SJSA1 (cell line): ENCODE measurements around the gene AVPR2. TPM values are rescaled to one million over a fixed set of nuclear protein-coding genes. Genes with fewer than 3 reads are reported as not detected.
A peak's percentile ranks its signal among the peaks of the same experiment; 100 is the strongest.

ENCODE experiments used
- DNase-seq, 2 experiments: peaks; one replicate each; pipeline ENCODE4 v3.0.0-alpha.2; 2015 to 2020; ENCODE audit warnings: low spot score in 2 of 2, low read depth in 1 of 2
- H3K27ac ChIP-seq: fragments of 250-450 bp; sonication (Bioruptor Pico); 2 replicates; pipeline ENCODE4 v1.5.1; 2020; ENCODE audit warnings: mild to moderate bottlenecking, moderate library complexity
- H3K27me3 ChIP-seq: fragments of 250-450 bp; sonication (Bioruptor Pico); replicated peaks from 2 replicates; pipeline ENCODE4 v1.5.1; 2020; ENCODE audit warnings: mild to moderate bottlenecking, moderate library complexity
- H3K36me3 ChIP-seq: fragments of 250-450 bp; sonication (Bioruptor Pico); 2 replicates; pipeline ENCODE4 v1.5.1; 2020; ENCODE audit warnings: mild to moderate bottlenecking
- H3K4me1 ChIP-seq: fragments of 250-450 bp; sonication (Bioruptor Pico); replicated peaks from 2 replicates; pipeline ENCODE4 v1.6.1; 2021; ENCODE audit warnings: mild to moderate bottlenecking
- H3K4me3 ChIP-seq: fragments of 250-450 bp; sonication (Bioruptor Pico); 2 replicates; pipeline ENCODE4 v1.5.1; 2020; ENCODE audit warnings: mild to moderate bottlenecking
- H3K9me3 ChIP-seq: fragments of 250-450 bp; sonication (Bioruptor Pico); replicated peaks from 2 replicates; pipeline ENCODE4 v1.5.1; 2020; ENCODE audit warnings: mild to moderate bottlenecking
- total RNA-seq: library from RNA; depleted of rRNA; stranded (reverse); fragments of >200 nt; shearing (Covaris generic); gene quantifications from 2 replicates; pipeline ENCODE4 v1.2.3, GENCODE V29; 2014

AVPR2 gene
- total RNA-seq, 1 experiment from 2014 or later = not detected

DNA sequence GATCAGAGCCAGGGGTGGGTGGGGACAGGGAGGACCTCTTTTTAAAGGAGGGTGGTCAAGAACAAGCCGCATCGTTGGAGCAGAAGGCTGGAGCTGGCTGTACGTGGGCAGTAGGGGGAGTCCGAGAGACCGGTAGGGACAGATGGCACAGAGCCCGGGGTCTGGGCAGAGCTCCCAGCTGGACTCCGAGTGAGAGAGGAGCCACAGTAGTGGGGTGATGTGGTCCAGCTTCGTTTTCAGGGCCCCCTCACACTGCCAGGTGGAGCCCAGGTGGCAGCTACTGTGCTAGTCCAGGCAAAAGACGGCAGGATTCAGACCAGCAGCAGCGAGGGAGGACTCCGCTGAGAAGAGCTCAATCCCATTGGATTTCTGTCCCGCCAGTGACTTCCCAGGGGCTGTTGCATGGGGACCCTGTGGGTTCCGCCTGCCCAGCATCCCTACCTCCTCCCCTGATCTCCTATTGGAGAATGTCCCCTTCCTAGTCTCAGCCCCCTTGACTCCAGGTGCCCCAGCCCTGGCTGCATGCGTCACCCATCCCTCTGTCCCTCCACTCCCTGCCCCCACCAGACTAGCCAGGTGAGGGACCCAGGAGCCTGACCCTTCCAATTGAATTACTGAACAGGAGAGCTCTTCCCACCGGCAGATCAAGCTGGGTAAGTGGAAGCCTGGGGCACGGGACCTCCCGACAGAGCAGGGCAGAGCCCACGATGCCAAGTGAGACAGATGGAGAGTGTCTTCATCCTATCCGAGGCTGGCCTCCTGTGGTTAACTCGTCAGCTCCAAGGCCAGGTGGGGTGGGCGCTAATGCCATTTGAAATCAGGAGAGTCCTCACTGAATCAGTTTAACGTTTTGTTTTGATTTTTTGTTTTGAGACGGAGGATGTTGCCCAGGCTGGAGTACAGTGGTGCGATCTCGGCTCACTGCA lies 18.7 kb downstream of the AVPR2 start:
- H3K4me1 ChIP-seq = peaks cover 12% of the 10 kb centered on the region

DNA sequence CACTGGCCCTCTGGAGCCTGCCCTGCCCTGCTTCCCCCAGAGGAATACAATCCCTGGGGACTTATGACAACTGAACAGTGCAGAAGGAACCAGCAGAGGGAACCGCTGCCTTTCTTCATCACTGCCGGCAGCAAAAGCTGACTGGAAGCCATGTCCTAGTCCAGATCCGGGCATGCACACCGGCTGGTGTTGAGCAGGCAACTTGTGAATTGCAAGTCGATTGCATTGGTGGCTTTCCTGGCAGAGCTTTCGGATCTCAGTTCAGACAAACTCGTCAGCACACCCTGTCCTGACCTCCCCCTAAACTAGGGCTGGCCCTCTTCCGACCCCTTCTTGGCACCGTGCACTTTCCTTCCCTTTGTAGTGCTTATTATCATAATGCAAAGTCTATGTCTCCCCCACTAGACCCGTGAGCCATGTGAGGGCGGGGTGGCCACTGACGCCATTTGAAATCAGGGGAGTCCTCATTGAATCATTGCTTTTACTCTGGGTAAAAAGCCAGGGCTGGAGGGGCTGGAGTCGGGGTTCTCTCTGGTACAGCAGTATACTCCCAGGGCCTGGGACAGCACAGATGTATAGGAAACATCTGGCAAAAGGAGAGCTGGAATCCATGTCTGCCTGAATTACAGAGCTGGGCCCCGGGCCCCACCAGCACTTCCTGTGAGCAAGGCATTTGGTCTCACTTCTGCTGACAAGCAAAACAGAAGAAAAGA lies 19.8 kb downstream of the AVPR2 start:
- H3K4me3 ChIP-seq = no peak overlapping the region
- peaks cover 3% of the 10 kb centered on the region for H3K36me3 ChIP-seq
- no peak for DNase-seq
- H3K4me1 ChIP-seq = peaks cover 12% of the 10 kb centered on the region
- H3K27ac ChIP-seq = no peak overlapping the region
- H3K27me3 ChIP-seq = no peaks in the 10 kb centered on the region
- H3K9me3 ChIP-seq = no peaks in the 10 kb centered on the region

More for the DNA sequence above, 18.7 kb downstream of the AVPR2 start:
- DNase-seq = peak; percentile 11 to 62
- H3K9me3 ChIP-seq = no peaks in the 10 kb centered on the region
- no peaks in the 10 kb centered on the region for H3K27me3 ChIP-seq
- no peaks in the 10 kb centered on the region for H3K36me3 ChIP-seq
- H3K27ac ChIP-seq = no peak overlapping the region
- no peak overlapping the region for H3K4me3 ChIP-seq

DNA sequence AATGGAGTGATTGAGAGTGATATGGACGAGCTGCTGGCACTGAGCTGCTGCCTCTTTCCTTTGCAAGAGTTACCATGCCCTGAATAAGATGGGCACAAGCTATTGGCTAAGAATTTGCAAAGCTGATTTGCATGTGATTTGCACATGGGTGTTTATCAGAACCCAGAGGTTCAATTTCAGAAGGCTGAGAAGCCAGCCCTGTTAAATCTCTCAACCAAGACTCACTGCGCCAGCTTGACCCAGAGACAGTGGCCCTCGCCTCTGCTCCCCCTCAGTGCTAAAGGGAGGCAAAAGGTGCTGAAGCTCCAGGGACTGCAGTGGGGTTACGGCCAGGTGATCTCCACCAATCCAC lies 20.9 kb downstream of the AVPR2 start:
- Histone ChIP-seq H3K27me3 (no peaks in the 10 kb centered on the region), H3K4me1 (peaks cover 12% of the 10 kb centered on the region), H3K27ac (no peak overlapping the region), H3K4me3 (no peak overlapping the region), H3K9me3 (no peaks in the 10 kb centered on the region), H3K36me3 (peaks cover 8% of the 10 kb centered on the region)
- DNase-seq = no peak

- Histone ChIP-seq H3K27ac (no peak within 1 kb of the TSS), H3K36me3 (peaks cover 14% of the 10 kb centered on the region), H3K9me3 (no peaks in the 10 kb centered on the region), H3K4me3 (no peak within 1 kb of the TSS), H3K4me1 (peaks cover 12% of the 10 kb centered on the region), H3K27me3 (no peaks in the 10 kb centered on the region)
- no peak for DNase-seq
Observed at GRCh38 chrX:153925739-153926551, 21.5 kb downstream of the AVPR2 start, which contains the start of gene ARHGAP4. TSS of gene ARHGAP4 (minus strand) at chrX:153926264. CDS start at chrX:153926202, 62 bp downstream.

DNA sequence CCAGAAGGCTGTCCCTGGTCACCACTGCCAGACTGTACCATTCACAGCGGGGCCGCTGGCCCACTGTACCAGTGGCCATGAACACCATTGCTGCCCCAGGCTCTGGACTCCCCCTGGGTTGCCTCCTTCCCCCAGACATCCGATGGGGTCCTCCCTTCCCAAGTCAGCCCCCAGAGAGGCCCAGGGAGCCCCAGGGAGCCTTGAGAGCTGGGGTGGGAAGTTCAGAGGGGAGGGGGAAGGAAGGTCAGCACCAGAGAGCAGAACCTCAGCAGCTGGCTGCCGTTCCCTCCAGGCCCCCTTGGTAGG lies 22.0 kb downstream of the AVPR2 start:
- H3K36me3 ChIP-seq = peaks cover 20% of the 10 kb centered on the region
- no peaks in the 10 kb centered on the region for H3K27me3 ChIP-seq
- peaks cover 12% of the 10 kb centered on the region for H3K4me1 ChIP-seq
- H3K27ac ChIP-seq = no peak overlapping the region
- H3K4me3 ChIP-seq = no peak overlapping the region
- H3K9me3 ChIP-seq = no peaks in the 10 kb centered on the region
- DNase-seq = no peak

DNA sequence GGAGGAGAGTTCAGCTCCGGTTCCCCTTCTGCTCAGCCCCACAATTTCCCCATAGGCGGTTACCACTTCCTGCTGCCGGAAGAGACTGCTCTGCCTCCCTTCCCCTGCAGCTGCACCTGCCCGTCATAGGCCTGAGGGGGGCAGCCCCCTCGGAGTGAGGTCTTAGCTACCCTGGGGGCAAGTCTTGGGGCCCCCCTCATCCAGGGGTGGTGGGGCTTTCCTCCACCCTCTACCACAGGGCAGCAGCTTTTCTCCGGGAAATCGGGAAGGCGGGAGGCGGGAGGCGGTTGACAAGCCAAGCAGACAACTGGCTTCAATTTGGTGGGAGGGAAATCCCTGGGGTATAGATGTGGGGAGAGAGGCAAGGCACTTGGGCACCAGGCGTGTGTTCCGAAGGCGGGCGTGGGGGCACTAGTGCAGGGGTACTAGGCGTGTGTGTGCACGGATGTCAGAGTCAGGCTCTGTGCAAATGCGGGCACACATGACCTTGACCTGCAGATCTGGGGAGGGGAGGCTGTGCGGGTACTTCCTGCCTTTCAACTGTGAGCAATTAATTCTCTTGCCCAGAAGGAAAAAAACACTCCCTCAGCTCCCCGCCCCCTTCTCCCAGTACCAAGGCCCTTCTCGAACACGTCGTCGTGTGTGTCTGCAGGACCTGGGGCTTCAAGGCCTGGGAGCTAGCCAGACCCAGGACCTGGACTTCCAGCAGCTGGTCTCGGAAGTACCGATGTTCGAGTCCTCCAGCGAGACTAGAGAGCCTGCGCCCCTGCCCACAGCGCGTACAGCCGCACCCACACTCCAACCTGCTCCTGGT lies 22.6 kb downstream of the AVPR2 start:
- H3K4me3 ChIP-seq = peak overlapping the region; percentile 58
- H3K9me3 ChIP-seq = no peaks in the 10 kb centered on the region
- H3K4me1 ChIP-seq = peaks cover 12% of the 10 kb centered on the region
- H3K27me3 ChIP-seq = no peaks in the 10 kb centered on the region
- DNase-seq = no peak
- H3K27ac ChIP-seq = peak overlapping the region; percentile 93
- H3K36me3 ChIP-seq = peaks cover 25% of the 10 kb centered on the region

DNA sequence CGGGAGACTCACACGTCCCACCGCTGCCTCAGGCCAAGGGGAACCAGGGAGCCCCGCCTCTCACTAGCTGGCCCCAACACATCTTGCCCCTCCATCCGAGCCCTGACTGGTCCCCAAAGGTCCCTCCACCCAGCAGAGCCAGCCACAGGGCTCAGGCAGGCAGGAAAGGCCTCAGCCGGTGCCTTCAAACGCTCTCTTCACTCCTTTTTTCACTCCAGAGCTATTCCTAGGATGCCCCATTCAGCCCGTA lies 23.1 kb downstream of the AVPR2 start:
- no peaks in the 10 kb centered on the region for H3K27me3 ChIP-seq
- H3K4me3 ChIP-seq = peak overlapping the region; percentile 58
- peak overlapping the region; percentile 93 for H3K27ac ChIP-seq
- H3K4me1 ChIP-seq = peaks cover 12% of the 10 kb centered on the region
- peaks cover 30% of the 10 kb centered on the region for H3K36me3 ChIP-seq
- H3K9me3 ChIP-seq = no peaks in the 10 kb centered on the region
- DNase-seq = no peak

GRCh38 chrX:153927922-153928760 lies 23.7 kb downstream of the AVPR2 start:
- Histone ChIP-seq H3K36me3 (peaks cover 31% of the 10 kb centered on the region), H3K27me3 (no peaks in the 10 kb centered on the region), H3K4me3 (peak overlapping the region; percentile 58), H3K27ac (peak overlapping the region; percentile 93), H3K4me1 (peaks cover 12% of the 10 kb centered on the region), H3K9me3 (no peaks in the 10 kb centered on the region)
- peak; percentile 95 for DNase-seq

GRCh38 chrX:153928846-153929245 lies 24.4 kb downstream of the AVPR2 start:
- Histone ChIP-seq H3K4me3 (no peak overlapping the region), H3K27ac (no peak overlapping the region), H3K9me3 (no peaks in the 10 kb centered on the region), H3K36me3 (peaks cover 35% of the 10 kb centered on the region), H3K27me3 (no peaks in the 10 kb centered on the region), H3K4me1 (peaks cover 12% of the 10 kb centered on the region)
- DNase-seq = no peak

DNA sequence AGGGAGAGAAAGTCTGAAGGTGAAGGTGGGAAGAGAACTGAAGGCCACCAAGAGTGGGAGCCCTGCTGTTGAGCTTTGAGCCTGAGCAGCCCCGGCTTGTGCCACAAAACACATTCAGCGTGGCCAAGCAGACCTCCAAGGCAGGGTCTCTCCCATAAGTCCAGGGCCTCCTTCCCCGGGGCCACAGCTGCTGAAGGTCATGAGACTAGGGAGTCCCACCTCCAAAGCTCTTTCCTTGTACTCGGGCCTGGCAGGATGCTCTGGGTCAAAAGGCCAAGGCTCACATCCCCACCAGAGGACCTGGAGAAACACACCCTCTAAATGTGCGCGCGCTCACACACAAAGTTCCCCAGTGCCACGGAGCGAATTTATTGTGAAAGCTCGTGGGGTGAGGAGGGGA lies 25.1 kb downstream of the AVPR2 start:
- DNase-seq = no peak
- Histone ChIP-seq H3K36me3 (peaks cover 38% of the 10 kb centered on the region), H3K27ac (no peak overlapping the region), H3K27me3 (no peaks in the 10 kb centered on the region), H3K4me1 (peaks cover 12% of the 10 kb centered on the region), H3K9me3 (no peaks in the 10 kb centered on the region), H3K4me3 (no peak overlapping the region)

GRCh38 chrX:153930011-153930910 lies 25.8 kb downstream of the AVPR2 start:
- Histone ChIP-seq H3K36me3 (peaks cover 40% of the 10 kb centered on the region), H3K9me3 (no peaks in the 10 kb centered on the region), H3K4me1 (peaks cover 12% of the 10 kb centered on the region), H3K27me3 (no peaks in the 10 kb centered on the region), H3K4me3 (no peak overlapping the region), H3K27ac (no peak overlapping the region)
- no peak for DNase-seq

- Histone ChIP-seq H3K27ac (no peak overlapping the region), H3K4me3 (no peak overlapping the region), H3K27me3 (no peaks in the 10 kb centered on the region), H3K36me3 (peaks cover 40% of the 10 kb centered on the region), H3K9me3 (no peaks in the 10 kb centered on the region), H3K4me1 (peaks cover 15% of the 10 kb centered on the region)
- DNase-seq = no peak
Observed at GRCh38 chrX:153931151-153931550, 26.7 kb downstream of the AVPR2 start.
